ENCODE results near the gene ALK. TPM values are rescaled to one million over a fixed set of nuclear protein-coding genes. Genes with fewer than 3 reads are reported as not detected.

The ALK gene
- total RNA-seq, 2 experiments from 2014 or later, result not detected

DNA sequence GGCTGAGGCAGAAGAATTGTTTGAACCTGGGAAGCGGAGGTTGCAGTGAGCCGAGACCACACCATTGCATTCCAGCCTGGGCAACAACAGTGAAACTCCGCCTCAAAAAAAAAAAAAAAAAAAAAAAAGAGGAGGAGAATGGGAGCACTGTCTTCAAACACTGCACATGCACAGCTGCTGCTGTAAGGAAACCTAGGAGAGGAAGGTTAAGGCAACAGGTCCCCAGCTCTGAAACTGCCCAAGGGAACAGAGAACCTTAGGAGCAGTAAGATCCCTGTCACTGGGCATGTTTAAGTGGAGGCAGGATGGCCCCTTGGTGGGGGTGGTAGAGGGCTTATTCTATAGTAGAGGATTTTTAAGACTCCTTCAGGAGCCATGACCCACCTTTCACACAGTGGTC is 695.0 kb downstream of the ALK start:
- DNase-seq, result no peak
- Mint-ChIP-seq H3K4me3 (no peak overlapping the region), H3K4me1 (no peaks in the 10 kb centered on the region), H3K9me3 (no peaks in the 10 kb centered on the region), H3K36me3 (ENCODE audit: low read depth) (no peaks in the 10 kb centered on the region), H3K27ac (no peak overlapping the region), H3K27me3 (no peaks in the 10 kb centered on the region)
- ChIA-PET CTCF (no interaction called here), POLR2A (no interaction called here)

DNA sequence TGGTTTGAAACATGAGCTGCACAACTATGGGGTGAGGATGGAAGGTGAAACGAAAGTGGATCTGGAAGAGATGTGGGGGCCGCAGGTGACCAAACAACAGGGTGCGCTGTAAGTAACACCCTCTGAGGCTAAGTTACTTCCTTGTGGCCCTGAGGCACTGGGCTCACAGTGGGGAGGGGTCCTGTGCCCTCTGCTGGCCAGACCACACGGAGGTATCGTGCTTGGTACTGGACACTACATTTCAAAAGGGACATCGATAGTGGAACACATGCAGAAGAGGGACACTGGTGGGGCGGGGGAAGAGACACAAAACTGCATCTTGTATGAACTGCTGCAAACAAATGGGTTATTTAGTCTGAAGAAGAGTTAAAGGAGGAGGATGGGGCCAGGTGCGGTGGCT is 695.6 kb downstream of the ALK start:
- ChIA-PET POLR2A (no interaction called here), CTCF (no interaction called here)
- Mint-ChIP-seq H3K27me3 (no peaks in the 10 kb centered on the region), H3K4me3 (no peak overlapping the region), H3K36me3 (ENCODE audit: low read depth) (no peaks in the 10 kb centered on the region), H3K9me3 (no peaks in the 10 kb centered on the region), H3K4me1 (no peaks in the 10 kb centered on the region), H3K27ac (no peak overlapping the region)
- DNase-seq, result no peak

DNA sequence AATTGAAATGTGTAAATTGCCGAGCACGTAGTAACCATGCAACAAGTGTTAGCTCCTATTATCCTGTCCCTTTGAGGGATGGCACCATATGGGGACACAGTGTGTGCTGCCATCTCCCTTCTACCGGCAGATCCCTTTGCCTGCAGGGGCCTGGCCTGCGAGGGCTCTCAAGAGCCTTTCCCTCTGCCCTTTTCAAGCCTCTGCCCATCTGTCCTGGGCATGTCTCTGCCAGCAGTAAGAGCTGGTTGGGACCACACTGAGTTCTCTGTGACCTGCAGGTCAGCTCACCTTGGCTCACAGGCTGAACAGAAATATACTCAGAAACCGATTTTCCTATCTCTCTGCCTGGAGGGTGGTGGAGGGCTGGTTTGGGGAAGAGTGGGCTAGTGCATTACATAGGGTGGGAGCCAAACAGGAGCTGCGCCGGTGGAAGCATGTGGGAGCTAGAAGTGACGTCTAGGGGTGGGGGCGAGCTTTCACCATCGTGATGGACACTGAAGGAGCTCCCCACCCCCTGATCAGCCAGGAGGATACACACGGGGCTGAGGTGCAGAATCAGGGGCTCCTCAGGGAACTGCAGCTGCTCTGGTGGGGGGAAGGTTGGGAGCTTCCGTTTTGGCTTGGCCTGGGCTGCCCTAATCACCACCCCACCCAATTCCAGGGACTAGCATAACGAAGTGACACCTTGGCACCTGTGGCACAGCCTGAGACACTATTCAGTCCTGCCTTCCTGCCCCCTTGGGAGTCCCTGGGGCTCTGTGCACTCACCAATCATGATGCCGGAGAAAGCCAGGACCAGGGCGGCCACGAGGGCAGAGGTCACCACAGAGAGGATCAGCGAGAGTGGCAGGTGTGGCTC is 696.5 kb downstream of the ALK start:
- no peak overlapping the region for H3K4me3 Mint-ChIP-seq
- CTCF ChIA-PET, result no interaction called here
- H3K36me3 Mint-ChIP-seq (ENCODE audit: low read depth), result no peaks in the 10 kb centered on the region
- no peak for DNase-seq
- no peaks in the 10 kb centered on the region for H3K4me1 Mint-ChIP-seq
- POLR2A ChIA-PET, result no interaction called here
- H3K27ac Mint-ChIP-seq, result no peak overlapping the region
- no peaks in the 10 kb centered on the region for H3K9me3 Mint-ChIP-seq
- no peaks in the 10 kb centered on the region for H3K27me3 Mint-ChIP-seq

DNA sequence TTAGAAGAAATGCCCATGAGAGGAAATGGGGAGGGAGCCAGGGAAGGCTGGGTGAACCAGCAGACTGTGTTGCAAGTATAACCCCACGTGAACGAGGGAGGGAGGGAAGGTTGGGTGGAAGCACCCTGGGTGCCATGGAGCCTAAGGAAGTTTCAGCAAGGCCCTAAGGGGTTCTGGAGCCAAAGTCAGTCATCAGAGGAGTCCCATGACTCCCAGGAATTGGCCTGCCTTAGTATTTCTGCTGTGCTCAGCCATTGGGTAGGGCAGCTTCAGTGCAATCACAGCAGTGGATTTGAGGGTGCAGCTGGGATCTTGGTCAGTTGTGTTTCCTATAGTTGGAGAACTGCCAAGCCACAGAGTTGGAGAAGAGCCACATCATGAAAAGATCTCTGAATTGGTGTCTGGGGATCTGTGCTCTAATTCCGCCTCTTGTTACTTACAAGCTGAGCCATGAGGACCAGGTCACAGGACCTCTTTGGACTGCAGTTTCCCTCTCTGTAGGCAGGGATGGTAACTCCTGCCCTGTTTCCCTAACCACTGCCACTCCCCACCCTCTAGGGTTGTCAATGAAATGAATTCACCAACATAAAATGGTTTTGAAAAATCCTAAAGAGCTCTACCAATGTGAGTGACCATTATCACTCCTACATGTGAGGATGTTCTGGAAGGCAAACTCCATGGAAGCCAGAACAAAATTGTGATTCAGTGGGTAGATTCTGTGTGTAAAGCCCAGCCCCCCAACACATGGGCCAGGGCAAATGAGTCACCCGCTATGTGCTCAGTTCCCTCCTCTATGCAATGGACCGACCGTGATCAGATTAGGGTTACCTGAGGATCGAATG is 697.3 kb downstream of the ALK start:
- H3K9me3 Mint-ChIP-seq, result no peaks in the 10 kb centered on the region
- no peak overlapping the region for H3K27ac Mint-ChIP-seq
- H3K4me3 Mint-ChIP-seq, result no peak overlapping the region
- H3K27me3 Mint-ChIP-seq, result no peaks in the 10 kb centered on the region
- no peak for DNase-seq
- ChIA-PET POLR2A (interaction anchor here (0.6 kb wide), 1 partner anchor 245 kb away, joined by 4 read pairs; no protein-coding TSS in a partner anchor), CTCF (interaction anchor here (1.1 kb wide), 1 partner anchor 10 kb away, joined by 3 read pairs; no protein-coding TSS in a partner anchor)
- H3K36me3 Mint-ChIP-seq (ENCODE audit: low read depth), result no peaks in the 10 kb centered on the region
- H3K4me1 Mint-ChIP-seq, result no peaks in the 10 kb centered on the region

DNA sequence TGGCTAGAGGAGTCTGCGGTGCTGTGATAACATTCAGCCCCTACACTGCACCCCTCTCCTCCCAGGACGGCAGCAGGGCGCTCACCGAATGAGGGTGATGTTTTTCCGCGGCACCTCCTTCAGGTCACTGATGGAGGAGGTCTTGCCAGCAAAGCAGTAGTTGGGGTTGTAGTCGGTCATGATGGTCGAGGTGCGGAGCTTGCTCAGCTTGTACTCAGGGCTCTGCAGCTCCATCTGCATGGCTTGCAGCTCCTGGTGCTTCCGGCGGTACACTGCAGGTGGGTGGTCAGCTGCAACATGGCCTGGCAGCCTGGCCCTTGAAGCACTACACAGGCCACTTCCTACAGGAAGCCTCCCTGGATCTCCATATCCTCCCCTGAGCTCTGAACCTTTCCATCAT is 698.1 kb downstream of the ALK start:
- ChIA-PET POLR2A (no interaction called here), CTCF (interaction anchor here (1.1 kb wide), 1 partner anchor 9 kb away, joined by 3 read pairs; no protein-coding TSS in a partner anchor)
- no peaks in the 10 kb centered on the region for H3K27me3 Mint-ChIP-seq
- no peaks in the 10 kb centered on the region for H3K9me3 Mint-ChIP-seq
- H3K4me3 Mint-ChIP-seq, result no peak overlapping the region
- H3K27ac Mint-ChIP-seq, result no peak overlapping the region
- H3K36me3 Mint-ChIP-seq (ENCODE audit: low read depth), result no peaks in the 10 kb centered on the region
- no peaks in the 10 kb centered on the region for H3K4me1 Mint-ChIP-seq
- DNase-seq, result no peak

DNA sequence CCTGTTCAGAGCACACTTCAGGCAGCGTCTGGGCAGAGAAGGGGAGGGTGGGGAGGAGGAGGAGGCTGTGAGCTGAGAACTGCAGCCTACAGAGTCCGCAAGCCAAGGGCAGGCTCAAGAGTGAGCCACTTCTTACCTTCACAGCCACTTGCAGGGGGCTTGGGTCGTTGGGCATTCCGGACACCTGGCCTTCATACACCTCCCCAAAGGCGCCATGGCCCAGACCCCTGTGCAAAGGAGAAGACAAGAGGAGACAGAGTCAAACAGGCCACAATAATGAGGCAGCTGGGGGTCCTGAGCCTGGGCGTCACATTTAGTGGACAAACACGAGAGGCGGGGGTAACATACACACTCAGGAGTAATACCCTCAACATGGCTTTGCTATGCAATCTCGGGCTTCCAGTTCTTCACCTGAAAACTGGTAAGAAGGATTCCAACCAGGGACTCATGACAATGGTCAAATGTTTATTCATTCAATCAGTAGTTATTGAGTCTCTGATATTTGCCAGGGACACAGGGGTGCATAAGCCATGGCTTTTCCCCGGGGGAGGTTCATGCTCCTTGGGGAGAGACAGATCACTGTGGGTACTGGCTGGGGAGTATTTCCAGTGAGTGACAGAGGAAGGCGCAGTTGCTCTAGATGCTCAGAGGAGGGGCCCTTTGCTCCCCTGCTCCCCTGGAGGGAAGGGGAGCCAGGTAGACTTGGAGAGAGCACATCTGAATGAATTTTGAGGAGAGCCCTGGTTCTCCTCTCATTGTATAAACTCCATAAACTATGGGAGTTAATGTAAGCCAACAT is 698.8 kb downstream of the ALK start:
- ChIA-PET POLR2A (no interaction called here), CTCF (no interaction called here)
- Mint-ChIP-seq H3K4me3 (no peak overlapping the region), H3K27ac (no peak overlapping the region), H3K9me3 (no peaks in the 10 kb centered on the region), H3K4me1 (no peaks in the 10 kb centered on the region), H3K27me3 (no peaks in the 10 kb centered on the region), H3K36me3 (ENCODE audit: low read depth) (no peaks in the 10 kb centered on the region)
- no peak for DNase-seq

DNA sequence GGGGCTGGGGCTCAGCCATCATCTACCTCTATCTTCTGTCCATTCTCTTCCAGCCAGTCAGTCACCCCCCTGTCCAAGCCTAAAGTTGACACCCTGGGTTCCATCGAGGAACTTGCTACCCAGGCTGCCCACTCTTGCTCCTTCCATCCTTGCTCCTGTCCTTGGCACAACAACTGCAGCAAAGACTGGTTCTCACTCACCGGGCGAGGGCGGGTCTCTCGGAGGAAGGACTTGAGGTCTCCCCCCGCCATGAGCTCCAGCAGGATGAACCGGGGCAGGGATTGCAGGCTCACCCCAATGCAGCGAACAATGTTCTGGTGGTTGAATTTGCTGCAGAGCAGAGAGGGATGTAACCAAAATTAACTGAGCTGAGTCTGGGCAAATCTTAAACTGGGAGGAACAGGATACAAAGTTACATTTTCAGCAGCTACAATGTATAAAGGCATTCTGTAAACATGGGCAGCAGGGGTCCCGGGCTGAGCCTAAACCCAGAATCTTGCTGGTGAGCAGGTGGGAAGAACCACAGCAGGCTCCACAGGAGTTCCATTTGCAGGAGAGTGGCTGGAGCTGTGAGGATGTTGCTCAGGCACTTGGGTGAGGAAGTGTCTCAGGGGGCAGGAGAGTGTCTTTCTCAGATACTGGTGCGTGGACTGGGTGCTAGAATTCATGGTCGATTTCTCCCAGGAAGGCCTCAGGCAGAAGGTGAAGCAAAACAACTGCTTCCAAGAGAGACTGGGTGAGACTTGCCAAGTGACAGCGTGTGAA is 700.7 kb downstream of the ALK start:
- DNase-seq, result no peak
- ChIA-PET POLR2A (no interaction called here), CTCF (interaction anchor here (0.7 kb wide), 1 partner anchor 10 kb away, joined by 3 read pairs; no protein-coding TSS in a partner anchor)
- H3K4me1 Mint-ChIP-seq, result no peaks in the 10 kb centered on the region
- no peak overlapping the region for H3K27ac Mint-ChIP-seq
- no peaks in the 10 kb centered on the region for H3K9me3 Mint-ChIP-seq
- no peaks in the 10 kb centered on the region for H3K27me3 Mint-ChIP-seq
- H3K36me3 Mint-ChIP-seq (ENCODE audit: low read depth), result no peaks in the 10 kb centered on the region
- no peak overlapping the region for H3K4me3 Mint-ChIP-seq

DNA sequence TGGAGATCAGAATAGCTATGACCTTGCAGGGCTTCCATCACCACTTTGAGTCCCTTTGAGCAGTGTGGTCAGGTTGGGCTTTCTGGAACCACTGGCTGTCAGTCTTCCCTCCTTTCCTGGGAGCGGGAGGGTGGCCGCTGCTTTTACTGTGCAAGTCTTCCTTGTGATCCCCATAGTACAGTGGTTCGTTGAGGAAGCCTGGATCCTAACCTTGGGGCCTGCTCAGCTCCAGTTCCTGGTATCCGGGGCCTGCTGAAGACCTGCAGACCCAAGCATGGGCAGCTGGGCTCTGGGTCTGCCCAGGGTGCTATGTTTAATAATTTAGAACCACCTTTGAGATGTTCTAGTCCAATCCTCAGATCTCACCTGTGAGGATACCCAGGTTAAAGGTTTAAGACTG is 702.0 kb downstream of the ALK start:
- POLR2A ChIA-PET, result no interaction called here
- CTCF ChIA-PET, result no interaction called here
- H3K4me1 Mint-ChIP-seq, result no peaks in the 10 kb centered on the region
- no peak for DNase-seq
- no peaks in the 10 kb centered on the region for H3K36me3 Mint-ChIP-seq (ENCODE audit: low read depth)
- H3K9me3 Mint-ChIP-seq, result no peaks in the 10 kb centered on the region
- no peak overlapping the region for H3K27ac Mint-ChIP-seq
- H3K4me3 Mint-ChIP-seq, result no peak overlapping the region
- no peaks in the 10 kb centered on the region for H3K27me3 Mint-ChIP-seq

DNA sequence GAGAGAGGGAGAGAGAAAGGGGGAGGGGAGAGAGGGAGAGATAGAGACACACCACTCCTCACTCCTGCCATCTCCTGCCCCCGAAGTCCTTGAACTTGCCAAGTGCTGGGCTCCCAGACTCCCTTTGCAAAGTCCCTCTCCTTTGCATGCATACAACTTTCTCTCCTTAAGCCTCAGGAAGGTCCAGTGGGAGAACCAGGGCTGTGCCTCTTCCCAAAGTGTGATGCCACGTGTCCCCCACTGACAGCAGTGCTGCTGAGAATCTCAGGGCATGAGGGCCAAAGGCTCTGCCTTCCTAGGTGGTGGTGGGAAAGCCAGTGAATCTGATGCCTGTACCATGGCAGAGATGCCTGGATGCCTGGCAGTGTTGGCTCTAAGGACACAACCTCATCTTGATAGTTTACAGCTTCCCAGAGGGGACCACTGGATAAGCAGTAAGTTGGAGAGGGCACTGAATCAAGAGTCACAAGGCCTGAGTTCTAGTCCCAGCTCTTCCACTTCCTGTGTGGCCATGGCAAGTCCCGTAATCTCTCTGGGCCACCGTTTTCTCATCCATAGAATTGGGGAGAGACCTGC is 702.7 kb downstream of the ALK start:
- ChIA-PET POLR2A (no interaction called here), CTCF (no interaction called here)
- no peak for DNase-seq
- Mint-ChIP-seq H3K4me1 (peaks cover 3% of the 10 kb centered on the region), H3K27ac (no peak overlapping the region), H3K36me3 (ENCODE audit: low read depth) (no peaks in the 10 kb centered on the region), H3K9me3 (no peaks in the 10 kb centered on the region), H3K27me3 (no peaks in the 10 kb centered on the region), H3K4me3 (no peak overlapping the region)

DNA sequence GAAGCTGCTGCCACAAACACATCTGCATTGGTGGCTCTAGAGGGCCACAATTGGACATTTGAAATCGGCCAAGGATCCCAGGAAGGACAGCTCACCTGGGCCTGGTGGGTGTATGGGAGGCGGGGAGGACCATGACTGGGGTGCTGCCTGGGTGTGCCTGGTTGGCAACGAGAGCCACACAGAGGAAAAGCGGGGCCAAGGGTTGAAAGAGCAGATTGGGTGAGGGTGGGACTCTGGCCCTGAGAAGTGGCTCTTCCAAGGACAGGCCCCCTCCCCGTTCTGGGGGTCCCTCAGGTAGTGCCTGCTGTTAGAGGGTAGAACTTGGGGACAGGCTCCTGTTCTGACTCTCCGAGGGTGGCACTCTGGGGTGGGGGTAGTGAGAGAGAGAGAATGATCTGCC is 703.3 kb downstream of the ALK start:
- Mint-ChIP-seq H3K4me1 (peaks cover 4% of the 10 kb centered on the region), H3K4me3 (no peak overlapping the region), H3K9me3 (no peaks in the 10 kb centered on the region), H3K27ac (no peak overlapping the region), H3K27me3 (no peaks in the 10 kb centered on the region), H3K36me3 (ENCODE audit: low read depth) (no peaks in the 10 kb centered on the region)
- no peak for DNase-seq
- POLR2A ChIA-PET, result no interaction called here
- CTCF ChIA-PET, result no interaction called here

DNA sequence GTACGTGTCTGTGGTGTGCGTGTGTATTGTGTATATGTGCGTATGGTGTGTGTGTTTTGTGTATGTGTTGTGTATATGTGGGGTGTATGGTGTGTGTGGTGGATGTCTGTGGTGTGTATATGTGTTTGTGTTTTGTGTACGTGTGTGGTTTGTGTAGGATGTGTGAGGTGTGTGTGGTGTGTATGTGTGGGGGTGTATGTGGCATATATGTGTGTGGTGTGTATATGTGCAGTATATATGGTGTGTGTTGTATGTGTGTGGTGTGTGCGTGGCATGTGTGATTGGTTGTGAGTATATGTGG is 704.8 kb downstream of the ALK start:
- Mint-ChIP-seq H3K9me3 (no peaks in the 10 kb centered on the region), H3K27me3 (no peaks in the 10 kb centered on the region), H3K4me1 (peaks cover 4% of the 10 kb centered on the region), H3K36me3 (ENCODE audit: low read depth) (no peaks in the 10 kb centered on the region), H3K4me3 (no peak overlapping the region), H3K27ac (no peak overlapping the region)
- ChIA-PET CTCF (no interaction called here), POLR2A (no interaction called here)
- no peak for DNase-seq

DNA sequence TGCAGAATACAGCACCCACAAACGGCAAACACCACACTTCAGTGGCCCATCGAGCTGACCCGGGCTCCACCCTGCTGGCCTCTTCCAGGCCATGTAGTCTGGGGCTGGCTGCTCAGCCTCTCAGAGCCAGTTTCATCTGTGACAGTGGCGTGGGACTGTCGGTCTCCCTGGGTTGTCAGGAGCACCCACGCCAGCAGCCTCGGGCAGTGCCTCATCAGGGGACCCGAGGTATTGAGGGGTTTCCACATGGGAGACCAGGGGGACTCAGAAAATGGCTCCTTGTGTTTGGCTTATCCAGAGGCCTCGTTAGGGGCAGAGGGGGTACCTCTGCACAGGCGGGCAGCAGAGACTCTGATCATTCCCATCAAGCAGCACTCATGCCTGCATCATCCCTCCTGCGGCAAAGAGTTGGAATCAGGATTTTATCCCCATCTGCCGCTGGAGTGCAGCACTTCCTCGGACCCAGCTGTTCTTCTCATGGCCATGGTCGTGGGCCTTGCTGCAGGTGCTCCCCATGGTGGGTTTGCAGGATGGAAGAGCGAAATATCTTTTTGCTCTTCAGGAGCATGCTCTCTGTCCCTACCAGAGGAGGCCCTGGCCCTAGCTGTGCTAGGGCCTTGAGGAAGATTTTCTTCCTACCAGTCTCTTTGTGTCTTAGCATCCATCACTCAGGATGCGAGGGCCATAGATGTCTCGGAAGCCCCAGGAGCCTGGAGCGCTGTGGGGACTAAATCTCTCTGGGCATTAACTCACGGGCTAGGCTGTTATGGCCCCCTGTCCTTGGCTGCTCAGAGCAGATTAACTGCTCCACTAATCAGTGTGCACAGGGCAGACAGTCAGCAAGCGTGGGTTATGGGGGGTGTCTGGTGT is 705.4 kb downstream of the ALK start:
- Mint-ChIP-seq H3K4me3 (no peak overlapping the region), H3K4me1 (peaks cover 4% of the 10 kb centered on the region), H3K27me3 (no peaks in the 10 kb centered on the region), H3K27ac (no peak overlapping the region), H3K9me3 (no peaks in the 10 kb centered on the region), H3K36me3 (ENCODE audit: low read depth) (no peaks in the 10 kb centered on the region)
- ChIA-PET POLR2A (no interaction called here), CTCF (no interaction called here)
- no peak for DNase-seq
